RWPE1 (cell line): ENCODE results near the gene SLC7A8.

Source experiments
- CTCF ChIA-PET: fragments of 350-600 bp; sonication (Branson Sonifier 250); formaldehyde crosslinking; extraction: SDS; loops from one replicate; lab custom pipeline; 2021; lab: Yijun Ruan, JAX
- POLR2A ChIA-PET: fragments of 400-600 bp; formaldehyde crosslinking; extraction: SDS; loops from one replicate; lab custom pipeline; 2020; ENCODE audit warnings: antibody characterized with exemption; ENCODE audit not compliant: low non-redundant PET; lab: Yijun Ruan, JAX
- DNase-seq: peaks from one replicate; pipeline ENCODE4 v3.0.0; 2012; ENCODE audit warnings: low spot score
- H3K27ac ChIP-seq: fragments of 450-650 bp; 2 replicates; pipeline ENCODE4 v1.5.1; 2017
- CTCF ChIP-seq: fragments of 450-650 bp; conservative IDR thresholded peaks from 2 replicates; pipeline ENCODE4 v1.5.1; 2017; ENCODE audit warnings: low read depth, mild to moderate bottlenecking

The SLC7A8 gene

GRCh38 chr14:23125933-23126524 lies 57.4 kb downstream of the SLC7A8 start:
- no peak for TF ChIP-seq CTCF
- ChIA-PET CTCF (interaction anchor here (0.7 kb wide), 1 partner anchor 61 kb away, joined by 5 read pairs; no protein-coding TSS in a partner anchor), POLR2A (no interaction called here)
- DNase-seq, result no peak
- H3K27ac ChIP-seq, result peak overlapping the region; percentile 43

GRCh38 chr14:23125011-23125410 lies 58.4 kb downstream of the SLC7A8 start:
- ChIA-PET CTCF (no interaction called here), POLR2A (no interaction called here)
- DNase-seq, result no peak
- TF ChIP-seq CTCF, result no peak
- peak overlapping the region; percentile 75 for H3K27ac ChIP-seq

GRCh38 chr14:23124337-23124954 lies 59.0 kb downstream of the SLC7A8 start:
- POLR2A ChIA-PET, result no interaction called here
- TF ChIP-seq CTCF, result no peak
- peak overlapping the region; percentile 75 for H3K27ac ChIP-seq
- DNase-seq, result no peak
- CTCF ChIA-PET, result interaction anchor here (1.0 to 2.5 kb wide), 2 partner anchors 35 to 62 kb away, joined by 3 to 15 read pairs; no protein-coding TSS in a partner anchor

GRCh38 chr14:23123419-23123818 lies 60.0 kb downstream of the SLC7A8 start:
- H3K27ac ChIP-seq, result peak overlapping the region; percentile 75
- peak; percentile 31 for DNase-seq
- no peak for TF ChIP-seq CTCF
- POLR2A ChIA-PET, result no interaction called here
- CTCF ChIA-PET, result interaction anchor here (0.6 to 2.5 kb wide), 5 partner anchors 12 to 179 kb away, joined by 3 to 15 read pairs (median 3); partner anchors contain the start of gene PPP1R3E

- DNase-seq, result no peak
- ChIA-PET POLR2A (no interaction called here), CTCF (interaction anchor here (0.8 to 2.1 kb wide), 6 partner anchors 15 to 106 kb away, joined by 3 to 78 read pairs (median 6); partner anchors contain the start of gene SLC7A8)
- TF ChIP-seq CTCF, result no peak
- H3K27ac ChIP-seq, result peak overlapping the region; percentile 75
Observed at GRCh38 chr14:23122086-23122485, 61.4 kb downstream of the SLC7A8 start.

- CTCF ChIA-PET, result interaction anchor here (0.6 to 2.1 kb wide), 17 partner anchors 9 to 987 kb away, joined by 3 to 78 read pairs (median 5); partner anchors contain the start of genes ACIN1, C14orf119 and SLC7A8
Observed at GRCh38 chr14:23121361-23121771, 62.1 kb downstream of the SLC7A8 start.

More at GRCh38 chr14:23121361-23121771, 62.1 kb downstream of the SLC7A8 start:
- DNase-seq, result no peak
- peak overlapping the region; percentile 53 for H3K27ac ChIP-seq
- POLR2A ChIA-PET, result no interaction called here
- TF ChIP-seq CTCF, result no peak
